CD14-positive monocyte (primary cell): ENCODE results near the gene ZNF32. TPM values are rescaled to one million over a fixed set of nuclear protein-coding genes. Genes with fewer than 3 reads are reported as not detected.

Experiments
- DNase-seq, 3 donors: peaks; one replicate each; pipeline ENCODE4 v3.0.0-alpha.2; 2011 to 2022
- H2AFZ ChIP-seq: 2 replicates; pipeline ENCODE4 v1.6.0; 2012; ENCODE audit warnings: mild to moderate bottlenecking, low read depth, low read length, inconsistent platforms; ENCODE audit not compliant: insufficient read depth, poor library complexity, severe bottlenecking
- H3K27ac ChIP-seq, 2 donors: 1 replicate in 1 of 2; 2 replicates in 1 of 2; pipeline ENCODE4 v1.5.1; 2012 to 2013; ENCODE audit warnings: low read length in 2 of 2, control low read depth in 1 of 2, inconsistent platforms in 1 of 2, low read depth in 1 of 2, mild to moderate bottlenecking in 1 of 2
- H3K27me3 ChIP-seq, 2 donors: one replicate each; pipeline versions ENCODE4 v1.6.0 to v1.6.1; 2011 to 2013; ENCODE audit warnings: low read length in 2 of 2; ENCODE audit not compliant: control insufficient read depth in 2 of 2, insufficient read depth in 2 of 2
- H3K36me3 ChIP-seq, 2 donors: replicated peaks in 1 of 2; 1 replicate in 1 of 2; 2 replicates in 1 of 2; pipeline versions ENCODE4 v1.5.1 to v1.6.1; 2012 to 2013; ENCODE audit warnings: low read length in 2 of 2, control low read depth in 1 of 2, inconsistent platforms in 1 of 2, mild to moderate bottlenecking in 1 of 2; ENCODE audit not compliant: insufficient read depth in 2 of 2, control insufficient read depth in 1 of 2
- H3K4me1 ChIP-seq, 2 donors: 1 replicate in 1 of 2; 2 replicates in 1 of 2; pipeline versions ENCODE4 v1.5.1 to v1.6.1; 2012 to 2013; ENCODE audit warnings: low read length in 2 of 2, control low read depth in 1 of 2, inconsistent platforms in 1 of 2, mild to moderate bottlenecking in 1 of 2, moderate library complexity in 1 of 2; ENCODE audit not compliant: insufficient read depth in 2 of 2, control insufficient read depth in 1 of 2
- H3K4me2 ChIP-seq: replicated peaks from 2 replicates; pipeline ENCODE3; 2012; ENCODE audit warnings: low read length, moderate library complexity, mild to moderate bottlenecking; ENCODE audit not compliant: poor library complexity, severe bottlenecking; ENCODE audit errors: extremely low read depth
- H3K4me3 ChIP-seq, 3 experiments: fragments of 200-600 bp in 1 of 3; sonication (generic) in 1 of 3; replicated peaks in 1 of 3; 1 replicate in 2 of 3; 2 replicates in 1 of 3; pipeline ENCODE4 v1.5.1; 2011 to 2013; ENCODE audit warnings: low read length in 3 of 3, mild to moderate bottlenecking in 3 of 3, control low read depth in 2 of 3, low read depth in 2 of 3, inconsistent platforms in 1 of 3, moderate library complexity in 1 of 3
- H3K79me2 ChIP-seq: 2 replicates; pipeline ENCODE4 v1.6.0; 2012; ENCODE audit warnings: mild to moderate bottlenecking, control low read depth, inconsistent platforms, low read length, moderate library complexity; ENCODE audit not compliant: insufficient read depth
- H3K9ac ChIP-seq: 2 replicates; pipeline ENCODE4 v1.6.0; 2017; ENCODE audit warnings: low read length, mild to moderate bottlenecking; ENCODE audit not compliant: insufficient read depth, poor library complexity, severe bottlenecking
- H3K9me3 ChIP-seq, 2 donors: replicated peaks in 1 of 2; 1 replicate in 1 of 2; 2 replicates in 1 of 2; pipeline versions ENCODE4 v1.5.1 to v1.6.1; 2012 to 2013; ENCODE audit warnings: low read length in 2 of 2, control low read depth in 1 of 2; ENCODE audit not compliant: control insufficient read depth in 1 of 2, insufficient read depth in 1 of 2
- H4K20me1 ChIP-seq: 2 replicates; pipeline ENCODE4 v1.6.0; 2012; ENCODE audit warnings: mild to moderate bottlenecking, low read length, control low read depth, moderate library complexity; ENCODE audit not compliant: insufficient read depth
- H3K27ac Mint-ChIP-seq, 7 donors: one replicate each; pipeline ENCODE4 v1.8.0; 2020; ENCODE audit warnings: mild to moderate bottlenecking in 7 of 7, mixed read lengths in 7 of 7, moderate library complexity in 6 of 7, inconsistent platforms in 2 of 7
- H3K27me3 Mint-ChIP-seq, 3 donors: one replicate each; pipeline ENCODE4 v1.8.0; 2021 to 2022; ENCODE audit warnings: low read depth in 3 of 3, mild to moderate bottlenecking in 3 of 3, mixed read lengths in 3 of 3, moderate library complexity in 3 of 3, inconsistent platforms in 1 of 3
- H3K36me3 Mint-ChIP-seq, 2 donors: one replicate each; pipeline ENCODE4 v1.8.0; 2020; ENCODE audit warnings: mixed read lengths in 2 of 2, inconsistent platforms in 1 of 2, mild to moderate bottlenecking in 1 of 2
- H3K4me1 Mint-ChIP-seq: one replicate; pipeline ENCODE4 v1.8.0; 2020; ENCODE audit warnings: mild to moderate bottlenecking, mixed read lengths
- H3K4me3 Mint-ChIP-seq, 2 donors: one replicate each; pipeline ENCODE4 v1.8.0; 2020; ENCODE audit warnings: mild to moderate bottlenecking in 2 of 2, mixed read lengths in 2 of 2, moderate library complexity in 1 of 2
- H3K9me3 Mint-ChIP-seq, 7 donors: one replicate each; pipeline ENCODE4 v1.8.0; 2020 to 2022; ENCODE audit warnings: mixed read lengths in 7 of 7, mild to moderate bottlenecking in 6 of 7, moderate library complexity in 6 of 7, inconsistent platforms in 2 of 7
- CTCF ChIP-seq: fragments of 200-600 bp; IDR thresholded peaks from one replicate; pipeline ENCODE4 v1.8.0; 2022; ENCODE audit warnings: antibody characterized with exemption, mild to moderate bottlenecking
- WGBS: methylation state at CpG from one replicate; pipeline ENCODE4 v1.1.5; 2013; ENCODE audit warnings: missing lambda C conversion rate; ENCODE audit not compliant: insufficient coverage; 5-methylcytosine and 5-hydroxymethylcytosine counted together
- intact Hi-C, 2 donors: fragments of 100-400 bp; cut with micrococcal nuclease; formaldehyde crosslinking; loops; one replicate each; pipeline versions ENCODE4 v1.15.0 to v1.15.1; 2023
- polyA plus RNA-seq, 3 donors: library from polyadenylated mRNA; depleted of rRNA in 1 of 3; unstranded in 2 of 3; stranded (reverse) in 1 of 3; fragments of 300-500 nt in 2 of 3; fragments of >200 nt in 1 of 3; fragmentation: Illumina TruSeq in 2 of 3; gene quantifications; 1 replicate in 2 of 3; 2 replicates in 1 of 3; pipeline ENCODE4 v1.2.3, GENCODE V29; 2012 to 2021

ZNF32 gene
- polyA plus RNA-seq, 3 donors: 16.7 to 33.6 (median 33.0) TPM

- no peak overlapping the region for H3K27ac Mint-ChIP-seq
- Histone ChIP-seq H2AFZ (no peak overlapping the region), H3K4me1 (no peaks in the 10 kb centered on the region), H3K27me3 (no peaks in the 10 kb centered on the region), H3K27ac (no peak overlapping the region), H4K20me1 (no peaks in the 10 kb centered on the region), H3K4me2 (no peak overlapping the region), H3K36me3 (no peaks in the 10 kb centered on the region), H3K9me3 (peaks cover 5 to 21% of the 10 kb centered on the region in 2 donors), H3K4me3 (no peak overlapping the region), H3K79me2 (no peaks in the 10 kb centered on the region), H3K9ac (no peak overlapping the region)
- 100% methylated on average over 1 of the region's 4 CpGs for WGBS
- H3K9me3 Mint-ChIP-seq: peaks cover 9 to 43% (median 27%) of the 10 kb centered on the region in 7 donors
- intact Hi-C loops: no loop called here
- H3K4me1 Mint-ChIP-seq: no peaks in the 10 kb centered on the region
- no peak for DNase-seq
- H3K36me3 Mint-ChIP-seq: no peaks in the 10 kb centered on the region
- no peak overlapping the region for H3K4me3 Mint-ChIP-seq
- H3K27me3 Mint-ChIP-seq: peaks cover 2 to 3% (median 2%) of the 10 kb centered on the region in 3 donors
- TF ChIP-seq CTCF: no peak
Observed at GRCh38 chr10:43628956-43629355, 19.7 kb downstream of the ZNF32 start.

DNA sequence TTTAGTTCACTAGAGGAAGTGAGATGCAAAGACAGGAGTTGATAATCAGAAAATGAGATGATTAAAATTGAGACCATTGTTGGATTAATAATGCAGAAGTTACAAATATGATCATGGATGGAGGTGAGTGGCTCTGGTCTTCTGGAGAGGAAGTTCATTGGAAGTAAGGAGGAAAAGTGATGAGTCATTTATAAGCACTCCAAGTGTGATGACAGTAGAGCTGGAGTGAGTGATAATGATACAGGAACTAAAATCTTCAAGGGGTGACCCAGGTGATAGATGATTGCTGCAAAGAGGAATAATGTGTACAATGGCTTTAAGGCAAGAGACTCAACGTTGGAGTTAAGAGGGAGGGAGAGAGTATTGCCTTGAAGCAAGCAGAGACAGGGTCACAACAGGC lies 20.7 kb downstream of the ZNF32 start:
- H2AFZ ChIP-seq: no peak overlapping the region
- no peaks in the 10 kb centered on the region for H3K36me3 ChIP-seq
- H3K27ac Mint-ChIP-seq: no peak overlapping the region
- H3K4me3 ChIP-seq: no peak overlapping the region
- H3K27me3 Mint-ChIP-seq: peaks cover 0 to 3% (median 2%) of the 10 kb centered on the region in 3 donors
- no peak overlapping the region for H3K27ac ChIP-seq
- no peaks in the 10 kb centered on the region for H3K36me3 Mint-ChIP-seq
- peaks cover 0 to 4% of the 10 kb centered on the region in 2 donors for H3K4me1 ChIP-seq
- no peak for TF ChIP-seq CTCF
- no peak overlapping the region for H3K4me2 ChIP-seq
- peaks cover 5 to 36% (median 23%) of the 10 kb centered on the region in 7 donors for H3K9me3 Mint-ChIP-seq
- H3K4me3 Mint-ChIP-seq: no peak overlapping the region
- no peaks in the 10 kb centered on the region for H4K20me1 ChIP-seq
- no peaks in the 10 kb centered on the region for H3K79me2 ChIP-seq
- H3K9me3 ChIP-seq: peaks cover 5 to 21% of the 10 kb centered on the region in 2 donors
- intact Hi-C loops: no loop called here
- no peak for DNase-seq
- H3K27me3 ChIP-seq: no peaks in the 10 kb centered on the region
- no peak overlapping the region for H3K9ac ChIP-seq
- H3K4me1 Mint-ChIP-seq: peaks cover 5% of the 10 kb centered on the region
- 63% methylated on average over 1 of the region's 1 CpG for WGBS
